HL-60/S4 treated with phorbol 12-myristate 13-acetate at 8.2 ng/mL for 4 days and 3 days (cell line): ENCODE data around the gene CHCHD3.

ENCODE experiments used
- in situ Hi-C: fragments of 300-500 bp; cut with MboI; formaldehyde crosslinking; loops from 2 replicates; pipeline ENCODE4 v1.15.0; 2022; ENCODE audit warnings: low sequenced_read_pairs

Gene CHCHD3

DNA sequence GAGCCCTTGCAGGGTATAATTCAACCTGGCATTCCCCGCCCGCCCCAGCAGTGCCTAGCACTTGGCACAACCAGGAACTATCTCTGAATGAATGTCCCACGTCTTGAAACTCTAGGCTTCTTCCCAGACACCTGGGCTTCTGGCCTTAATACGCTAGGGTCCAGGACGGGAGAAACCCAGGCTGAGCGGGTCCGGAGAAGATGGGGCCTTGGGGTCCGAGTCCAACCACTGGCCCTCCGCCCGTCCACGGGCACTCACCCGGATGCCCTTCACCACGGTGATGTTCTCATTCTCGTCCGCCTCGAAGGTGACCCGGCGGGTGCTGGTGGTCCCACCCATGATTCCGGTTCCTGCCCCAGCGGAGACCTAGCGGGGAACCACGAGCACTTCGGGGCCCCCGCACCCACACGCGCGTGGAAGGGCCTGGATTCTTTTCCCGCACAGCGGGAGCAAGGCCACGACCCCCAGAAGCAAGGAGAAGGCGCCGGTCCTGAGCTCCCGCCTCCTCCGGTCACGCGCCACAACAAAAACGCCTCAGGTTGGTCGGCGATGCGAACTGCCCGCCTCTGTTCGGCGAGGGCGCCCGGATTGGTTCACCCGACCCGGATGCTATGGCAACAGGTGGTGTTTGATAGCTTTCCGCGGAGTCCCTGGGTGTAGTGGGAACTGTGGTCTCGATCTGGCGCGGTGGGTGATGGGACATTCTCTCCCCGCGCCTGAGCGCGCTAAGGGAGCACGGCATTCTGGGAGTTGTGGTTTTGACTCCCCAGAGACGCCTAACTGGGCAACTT lies at the start of gene CHCHD3:
CHCHD3 (minus strand) TSS at position 492 of the 791 bp plus-strand sequence; CDS start at position 339, 153 bp downstream.
- in situ Hi-C loops, result no loop called here

DNA sequence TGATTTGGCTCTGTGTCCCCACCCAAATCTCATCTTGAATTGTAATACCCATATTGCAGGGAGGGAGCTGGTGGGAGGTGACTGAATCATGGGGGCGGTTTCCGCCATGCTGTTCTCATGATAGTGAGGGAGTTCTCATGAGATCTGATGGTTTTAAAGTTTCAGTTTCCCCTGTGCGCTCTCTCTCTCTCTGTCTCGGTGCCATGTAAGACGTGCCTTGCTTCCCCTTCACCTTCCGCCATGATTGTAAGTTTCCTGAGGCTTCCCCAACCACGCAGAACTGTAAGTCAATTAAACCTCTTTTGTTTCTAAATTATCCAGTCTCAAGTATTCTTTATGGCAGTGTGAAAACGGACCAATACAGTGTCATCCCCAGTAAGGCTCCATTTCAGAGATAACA lies 48.3 kb upstream of the CHCHD3 start:
- in situ Hi-C loops, result no loop called here

- in situ Hi-C loops, result no loop called here
Observed at GRCh38 chr7:133126422-133126821, 44.5 kb upstream of the CHCHD3 start.

DNA sequence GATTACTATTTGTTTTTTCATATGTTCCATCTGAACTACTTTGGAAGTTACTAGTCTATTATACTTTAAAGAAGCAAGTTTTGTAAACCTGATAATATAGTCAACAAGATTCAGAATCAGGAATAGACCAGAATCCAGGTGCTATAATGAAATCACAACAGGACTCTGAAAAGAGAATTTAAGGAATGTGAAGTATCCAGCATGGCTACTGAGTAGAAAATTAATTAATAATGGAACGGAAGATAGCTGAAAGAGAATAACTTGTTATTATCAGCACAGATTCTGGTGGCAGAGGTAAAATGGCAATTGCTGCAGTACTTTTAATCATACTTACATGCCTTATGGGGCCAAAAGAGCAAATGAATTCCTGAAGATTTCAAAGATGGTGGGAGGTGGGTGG lies 43.1 kb upstream of the CHCHD3 start:
- in situ Hi-C loops, result no loop called here

- in situ Hi-C loops, result no loop called here
Observed at GRCh38 chr7:133121175-133121844, 39.4 kb upstream of the CHCHD3 start.

DNA sequence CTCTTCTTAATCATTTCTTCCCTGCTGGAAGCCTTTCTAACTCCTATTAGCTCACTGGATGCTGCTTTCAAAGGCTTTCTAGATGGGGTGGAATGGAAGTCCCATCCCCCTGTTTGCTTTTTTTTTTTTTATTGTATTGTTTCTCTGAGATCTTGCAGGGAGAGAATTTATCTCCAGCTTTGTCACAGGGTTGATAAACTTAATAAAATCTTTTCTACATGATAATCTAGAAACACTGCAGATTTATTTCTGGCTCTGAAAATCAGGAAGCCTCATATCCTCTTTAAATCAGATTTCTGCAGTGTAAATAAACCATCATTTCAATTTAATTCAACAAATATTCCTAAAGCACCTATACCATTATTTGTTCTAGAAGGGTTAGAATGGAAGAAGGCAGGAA lies 37.2 kb upstream of the CHCHD3 start:
- in situ Hi-C loops, result no loop called here

DNA sequence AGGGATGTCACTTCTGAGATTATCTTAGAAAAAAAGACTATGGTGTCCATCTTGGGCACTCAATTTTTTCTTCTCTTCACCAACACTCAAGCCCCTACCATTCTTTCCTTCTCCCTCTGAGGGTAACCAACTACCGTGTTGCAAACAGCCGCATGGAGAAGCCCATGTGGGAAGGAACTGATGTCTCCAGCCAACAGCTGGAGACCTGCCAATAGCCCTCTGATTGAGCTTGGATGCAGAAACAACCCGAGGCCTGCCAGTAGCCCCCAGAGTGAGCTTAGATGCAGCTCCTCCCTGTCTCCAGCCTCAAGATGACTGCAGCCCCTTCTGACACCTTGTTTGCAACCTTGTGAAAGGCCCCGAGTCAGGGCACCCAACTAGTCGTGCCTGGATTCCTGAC lies 36.4 kb upstream of the CHCHD3 start:
- in situ Hi-C loops, result no loop called here

GRCh38 chr7:133117452-133117851 lies 35.6 kb upstream of the CHCHD3 start:
- in situ Hi-C loops, result no loop called here

DNA sequence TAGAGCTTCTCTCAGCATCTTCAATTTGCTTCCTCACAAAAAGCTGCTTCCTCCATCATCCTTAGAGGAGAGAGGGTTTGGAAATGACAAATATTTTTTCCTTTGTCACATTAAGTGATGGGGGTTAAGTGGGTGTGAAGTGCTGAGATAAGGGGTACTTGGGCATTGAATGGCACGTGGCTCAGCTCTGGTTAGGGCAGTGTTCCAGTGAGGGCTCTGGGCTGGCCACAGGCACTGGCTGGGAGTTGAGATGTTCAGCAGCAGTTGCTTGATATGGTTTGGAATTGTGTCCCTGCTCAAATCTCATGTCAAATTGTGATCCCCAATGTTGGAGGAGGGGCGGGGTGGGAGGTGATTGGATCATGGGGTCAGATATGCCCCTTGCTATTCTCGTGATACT lies 33.7 kb upstream of the CHCHD3 start:
- in situ Hi-C loops, result no loop called here

DNA sequence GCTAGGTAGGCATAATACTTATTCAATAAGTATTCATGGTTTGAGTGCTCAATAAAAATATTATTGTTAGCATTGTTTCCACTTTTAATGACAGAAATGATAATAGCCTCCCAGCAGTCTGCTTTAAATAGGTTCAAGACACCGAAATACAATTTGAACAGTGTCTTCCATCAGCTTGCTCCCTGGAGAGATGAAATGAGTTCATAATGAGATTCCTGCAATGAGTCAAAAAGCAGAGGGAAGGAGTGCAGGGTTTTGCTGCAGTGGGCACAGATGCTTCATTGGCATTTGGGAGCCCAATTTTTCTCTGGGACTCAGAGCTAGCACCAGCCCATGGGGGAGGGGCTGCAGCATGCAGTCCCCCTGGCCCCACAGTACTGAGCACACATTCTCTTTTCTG lies 32.6 kb upstream of the CHCHD3 start:
- in situ Hi-C loops, result no loop called here

- in situ Hi-C loops, result no loop called here
Observed at GRCh38 chr7:133112976-133113375, 31.1 kb upstream of the CHCHD3 start.

- in situ Hi-C loops, result no loop called here
Observed at GRCh38 chr7:133112335-133112734, 30.4 kb upstream of the CHCHD3 start.

DNA sequence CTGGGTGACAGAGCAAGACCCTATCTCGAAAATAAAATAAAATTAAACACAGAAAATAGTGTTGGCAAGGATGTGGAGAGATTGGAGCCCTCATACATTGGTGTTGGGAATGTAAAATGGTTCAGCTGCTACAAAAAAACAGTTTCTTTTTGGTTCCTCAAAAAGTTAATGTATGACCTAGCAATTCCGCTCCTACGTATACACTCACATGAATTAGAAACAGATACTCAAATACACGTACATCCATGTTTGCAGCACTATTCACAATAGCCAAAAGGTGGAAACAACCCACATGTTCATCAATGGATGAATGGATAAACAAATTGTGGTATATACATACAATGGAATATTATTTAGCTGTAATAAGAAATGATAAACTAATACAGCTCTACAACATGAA lies 28.4 kb upstream of the CHCHD3 start:
- in situ Hi-C loops, result no loop called here

DNA sequence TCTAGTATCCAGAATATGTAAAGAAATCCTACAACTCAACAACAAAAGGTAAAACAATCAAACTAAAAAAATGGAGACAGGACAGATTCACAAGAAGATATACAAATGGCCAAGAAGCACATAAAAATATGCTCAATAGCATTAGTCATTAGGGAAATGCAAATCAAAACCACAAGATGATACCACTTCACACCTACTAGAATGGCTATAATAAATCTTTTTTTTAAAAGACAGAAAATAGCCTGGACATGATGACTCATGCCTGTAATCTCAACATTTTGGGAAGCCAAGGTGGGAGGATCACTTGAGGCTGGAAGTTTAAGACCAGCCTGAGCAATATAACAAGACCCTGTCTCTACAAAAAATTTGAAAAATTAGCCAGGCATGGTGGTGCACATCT lies 27.9 kb upstream of the CHCHD3 start:
- in situ Hi-C loops, result no loop called here

GRCh38 chr7:133108023-133108422 lies 26.1 kb upstream of the CHCHD3 start:
- in situ Hi-C loops, result no loop called here

DNA sequence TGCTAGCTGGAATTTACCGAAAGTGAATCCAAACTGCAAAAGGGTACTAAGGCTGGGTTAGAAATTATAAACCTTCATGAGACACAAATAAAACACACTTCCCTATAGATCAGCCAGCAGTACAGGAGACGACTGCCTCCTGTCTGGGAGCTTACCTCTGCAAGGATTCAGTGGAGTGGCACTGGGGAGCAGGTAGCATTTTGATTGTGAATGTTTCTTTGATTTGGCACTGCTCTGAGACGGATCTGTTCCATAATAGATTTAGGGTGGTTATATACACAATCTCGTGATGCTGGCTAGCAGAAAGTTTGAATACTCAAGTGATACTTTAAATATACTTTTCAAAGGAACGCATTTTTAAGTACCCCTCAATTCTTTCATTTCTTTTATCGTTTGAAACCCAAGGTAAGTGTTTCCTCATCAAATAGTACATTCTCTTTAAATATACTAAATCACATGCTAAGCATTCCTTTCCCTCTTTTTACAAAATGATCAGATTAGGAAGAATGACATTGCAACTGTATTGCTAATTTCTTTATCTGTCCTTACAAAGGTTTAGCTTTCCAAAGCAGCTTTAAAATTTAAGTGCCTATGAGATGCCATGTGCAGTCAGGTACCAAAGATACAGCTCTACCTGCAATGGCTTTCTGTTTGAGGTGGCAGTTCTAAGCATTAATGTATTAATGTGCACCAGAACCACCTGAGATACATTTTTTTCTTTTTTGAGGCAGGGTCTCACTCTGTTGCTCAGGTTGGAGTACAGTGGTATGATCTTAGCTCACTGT lies 20.6 kb upstream of the CHCHD3 start:
- in situ Hi-C loops, result no loop called here

- in situ Hi-C loops, result no loop called here
Observed at GRCh38 chr7:133099633-133100286, 17.9 kb upstream of the CHCHD3 start.

GRCh38 chr7:133095119-133095671 lies 13.3 kb upstream of the CHCHD3 start:
- in situ Hi-C loops, result no loop called here

DNA sequence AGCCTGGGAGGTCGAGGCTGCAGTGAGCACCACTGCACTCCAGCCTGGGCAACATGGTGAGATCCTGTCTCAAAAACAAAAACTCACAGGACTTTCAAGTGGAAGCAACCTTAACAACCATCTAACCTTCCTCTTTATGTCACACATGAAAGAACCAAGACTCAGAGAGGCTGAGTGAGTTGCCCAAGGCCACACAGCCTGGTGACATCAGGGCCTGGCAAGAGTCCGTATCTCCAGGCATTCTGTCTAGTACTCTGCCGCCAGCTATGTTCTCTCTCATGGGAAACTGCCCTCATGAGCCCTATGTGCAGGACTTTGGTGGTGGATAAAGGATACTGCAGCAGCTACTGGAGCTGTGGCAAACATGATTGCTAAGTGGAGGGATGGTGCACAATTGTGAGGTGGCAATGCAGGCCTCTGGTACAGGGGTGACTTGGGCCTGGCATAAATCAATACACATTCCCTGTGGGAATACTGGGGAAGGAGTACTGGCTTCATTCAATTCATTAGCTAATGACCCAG lies 10.1 kb upstream of the CHCHD3 start:
- in situ Hi-C loops, result no loop called here

DNA sequence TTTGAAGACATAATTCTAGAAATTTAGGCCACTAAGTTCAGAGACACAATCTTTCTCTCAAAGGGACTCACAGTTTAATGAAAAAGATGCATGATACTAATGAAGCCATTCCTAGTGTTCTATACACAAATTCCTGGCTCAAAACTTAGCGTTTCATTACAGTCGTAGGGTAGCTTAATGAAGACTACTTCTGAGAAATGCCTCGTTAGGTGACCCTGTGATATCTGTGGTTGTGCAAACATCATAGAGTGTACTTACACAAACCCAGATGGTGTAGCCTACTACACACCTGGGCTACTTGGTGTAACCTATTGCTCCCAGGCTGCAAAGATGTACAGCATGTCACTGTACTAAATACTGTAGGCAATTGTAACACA lies 488 bp upstream of the CHCHD3 start:
- in situ Hi-C loops, result no loop called here

DNA sequence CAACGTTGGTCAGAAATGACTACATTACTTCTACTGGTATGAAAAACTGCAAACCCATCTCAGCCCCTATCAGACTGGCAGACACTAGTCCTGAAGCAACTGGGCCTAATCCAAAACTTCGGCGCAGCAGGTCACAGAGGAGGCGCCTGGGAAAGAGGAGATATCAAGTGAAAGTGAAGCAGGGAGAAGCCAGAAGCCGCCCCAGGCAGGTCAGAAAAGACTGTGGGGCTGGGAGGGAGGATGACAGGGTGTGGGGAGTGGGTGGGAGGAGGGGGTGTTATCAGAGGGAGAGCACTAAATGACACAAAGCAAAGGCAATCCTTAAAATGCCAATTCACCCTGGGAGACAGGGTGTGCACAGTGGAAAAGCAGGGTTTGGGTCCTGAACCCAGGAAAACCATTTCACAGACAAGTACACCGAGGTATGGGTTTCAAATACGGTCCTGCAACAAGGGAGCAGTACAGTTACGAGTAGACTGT lies 731 bp downstream of the CHCHD3 start:
- in situ Hi-C loops, result no loop called here
